Raji (cell line): ENCODE measurements around the gene ASPN.

Experiments
- POLR2A ChIP-seq: IDR thresholded peaks from 2 replicates; pipeline ENCODE4 v1.6.1; 2011; ENCODE audit warnings: low read depth, low read length, control low read depth; ENCODE audit not compliant: insufficient read depth

The ASPN gene

GRCh38 chr9:92407818-92408217 lies 74.5 kb downstream of the ASPN start:
- no peak for TF ChIP-seq POLR2A

- peak; percentile 34; the same call in 1 of the 2 replicates for TF ChIP-seq POLR2A
Measured at GRCh38 chr9:92406477-92406876, 75.8 kb downstream of the ASPN start.
